ENCODE results near the gene ERF.

ERF gene

GRCh38 chr19:42254850-42255765, at the start of gene ERF:
TSS of gene ERF (minus strand) at chr19:42255128. CDS start at chr19:42254999, 129 bp downstream.
- DNase-seq (ENCODE audit: low read depth) = peak; percentile 90

- DNase-seq (ENCODE audit: low read depth) = no peak
Measured at GRCh38 chr19:42303876-42304275, 48.9 kb upstream of the ERF start.

GRCh38 chr19:42303101-42303464, 48.2 kb upstream of the ERF start:
- DNase-seq (ENCODE audit: low read depth) = no peak

- peak; percentile 37 for DNase-seq (ENCODE audit: low read depth)
Measured at GRCh38 chr19:42301646-42302203, 46.8 kb upstream of the ERF start, which contains the start of gene PRR19. TSS of gene PRR19 (plus strand) at chr19:42302132. CDS start at chr19:42309585, 7,453 bp downstream.

- no peak for DNase-seq (ENCODE audit: low read depth)
Measured at GRCh38 chr19:42297039-42297438, 42.1 kb upstream of the ERF start.

GRCh38 chr19:42295831-42296525, 41.0 kb upstream of the ERF start:
- peak; percentile 72 for DNase-seq (ENCODE audit: low read depth)

- no peak for DNase-seq (ENCODE audit: low read depth)
Measured at GRCh38 chr19:42295342-42295741, 40.4 kb upstream of the ERF start.

- no peak for DNase-seq (ENCODE audit: low read depth)
Measured at GRCh38 chr19:42294471-42295137, 39.7 kb upstream of the ERF start.

GRCh38 chr19:42293948-42294347, 39.0 kb upstream of the ERF start:
- no peak for DNase-seq (ENCODE audit: low read depth)

GRCh38 chr19:42293540-42293939, 38.6 kb upstream of the ERF start:
- DNase-seq (ENCODE audit: low read depth) = peak; percentile 27

- DNase-seq (ENCODE audit: low read depth) = no peak
Measured at GRCh38 chr19:42292963-42293362, 38.0 kb upstream of the ERF start.

GRCh38 chr19:42292042-42292960, 37.4 kb upstream of the ERF start:
- DNase-seq (ENCODE audit: low read depth) = no peak

- DNase-seq (ENCODE audit: low read depth) = no peak
Measured at GRCh38 chr19:42291435-42291810, 36.5 kb upstream of the ERF start.

- peak; percentile 67 for DNase-seq (ENCODE audit: low read depth)
Measured at GRCh38 chr19:42290523-42291434, 35.9 kb upstream of the ERF start.

- no peak for DNase-seq (ENCODE audit: low read depth)
Measured at GRCh38 chr19:42290136-42290522, 35.2 kb upstream of the ERF start.

- DNase-seq (ENCODE audit: low read depth) = no peak
Measured at GRCh38 chr19:42289556-42290041, 34.7 kb upstream of the ERF start.

GRCh38 chr19:42288881-42289555, 34.1 kb upstream of the ERF start:
- DNase-seq (ENCODE audit: low read depth) = no peak

- no peak for DNase-seq (ENCODE audit: low read depth)
Measured at GRCh38 chr19:42288387-42288786, 33.5 kb upstream of the ERF start.

GRCh38 chr19:42287827-42288107, 32.8 kb upstream of the ERF start:
- no peak for DNase-seq (ENCODE audit: low read depth)

All from ELR (cell line).